ENCODE measurements around the gene PLSCR3. TPM values are rescaled to one million over a fixed set of nuclear protein-coding genes. Genes with fewer than 3 reads are reported as not detected.

Gene PLSCR3
- total RNA-seq, 1 experiment from 2014 or later = 31.5 TPM

DNA sequence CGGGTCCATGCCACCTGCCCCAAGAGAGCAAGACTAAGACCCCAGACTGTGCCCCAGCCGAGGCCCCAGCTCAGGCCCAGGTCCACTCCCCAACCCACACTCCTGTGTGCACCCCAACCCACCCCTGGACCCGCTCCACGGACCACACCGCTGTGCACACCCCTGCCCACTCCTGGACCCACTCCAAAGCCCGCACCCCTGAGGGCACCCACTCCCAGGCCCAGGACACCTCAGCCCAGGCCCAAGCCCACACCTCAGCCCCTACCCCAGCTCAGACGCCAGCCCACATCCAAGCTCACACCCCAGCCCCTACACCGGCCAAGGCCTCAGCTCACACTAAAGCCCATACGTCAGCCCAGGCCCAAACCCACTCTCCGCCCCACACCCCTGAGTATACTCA lies 35.4 kb upstream of the PLSCR3 start:
- no peaks in the 10 kb centered on the region for H3K23me2 ChIP-seq (ENCODE audit: insufficient read length, low read depth, low read length, poor library complexity, severe bottlenecking)
- H3T11ph ChIP-seq (ENCODE audit: low read length) = no peak overlapping the region
- TF ChIP-seq, protein P1, sequence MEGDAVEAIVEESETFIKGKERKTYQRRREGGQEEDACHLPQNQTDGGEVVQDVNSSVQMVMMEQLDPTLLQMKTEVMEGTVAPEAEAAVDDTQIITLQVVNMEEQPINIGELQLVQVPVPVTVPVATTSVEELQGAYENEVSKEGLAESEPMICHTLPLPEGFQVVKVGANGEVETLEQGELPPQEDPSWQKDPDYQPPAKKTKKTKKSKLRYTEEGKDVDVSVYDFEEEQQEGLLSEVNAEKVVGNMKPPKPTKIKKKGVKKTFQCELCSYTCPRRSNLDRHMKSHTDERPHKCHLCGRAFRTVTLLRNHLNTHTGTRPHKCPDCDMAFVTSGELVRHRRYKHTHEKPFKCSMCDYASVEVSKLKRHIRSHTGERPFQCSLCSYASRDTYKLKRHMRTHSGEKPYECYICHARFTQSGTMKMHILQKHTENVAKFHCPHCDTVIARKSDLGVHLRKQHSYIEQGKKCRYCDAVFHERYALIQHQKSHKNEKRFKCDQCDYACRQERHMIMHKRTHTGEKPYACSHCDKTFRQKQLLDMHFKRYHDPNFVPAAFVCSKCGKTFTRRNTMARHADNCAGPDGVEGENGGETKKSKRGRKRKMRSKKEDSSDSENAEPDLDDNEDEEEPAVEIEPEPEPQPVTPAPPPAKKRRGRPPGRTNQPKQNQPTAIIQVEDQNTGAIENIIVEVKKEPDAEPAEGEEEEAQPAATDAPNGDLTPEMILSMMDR (conservative IDR thresholded peaks at IDR 0.05) = no peak
- H2BK120ac ChIP-seq (ENCODE audit: low read depth, low read length, poor library complexity, severe bottlenecking) = no peak overlapping the region
- H3K9ac ChIP-seq (ENCODE audit: extremely low read depth, insufficient read length, low read length) = no peak overlapping the region
- H3K79me1 ChIP-seq (ENCODE audit: insufficient read depth, low read depth, low read length, poor library complexity, severe bottlenecking) = no peaks in the 10 kb centered on the region
- no peaks in the 10 kb centered on the region for H4K20me1 ChIP-seq (ENCODE audit: control insufficient read depth, insufficient read depth, insufficient read length)
- H4K8ac ChIP-seq (replicated peaks; ENCODE audit: insufficient read length, low read depth, low read length) = no peak overlapping the region
- H3K18ac ChIP-seq (ENCODE audit: insufficient read length, low read depth, low read length) = no peak overlapping the region
- H3K4me1 ChIP-seq (ENCODE audit: insufficient read depth, low read length) = no peaks in the 10 kb centered on the region
- Mint-ChIP-seq H3K36me3 (ENCODE audit: insufficient read depth in 1 of 3, low read depth in 3 of 3) (no peaks in the 10 kb centered on the region), H3K27me3 (ENCODE audit: low read depth) (peaks cover 17% of the 10 kb centered on the region), H3K4me1 (no peaks in the 10 kb centered on the region), H3K9me3 (no peaks in the 10 kb centered on the region; a peak in 1 of 5 replicates), H3K27ac (peak overlapping the region in 1 of 3 experiments; percentile 83; a peak in 1 of 7 replicates), H3K4me3 (no peak overlapping the region)
- DNase-seq = no peak
- no peaks in the 10 kb centered on the region for H3K79me2 ChIP-seq (ENCODE audit: insufficient read depth, low read length)
- no peak overlapping the region for H2BK15ac ChIP-seq (ENCODE audit: low read depth, low read length)
- H3K14ac ChIP-seq (ENCODE audit: insufficient read depth, low read length) = no peak overlapping the region; the same call in 1 of the 2 replicates
- H3K56ac ChIP-seq (ENCODE audit: insufficient read length, low read depth, low read length) = no peak overlapping the region
- no peaks in the 10 kb centered on the region for H3K9me3 ChIP-seq (ENCODE audit: control insufficient read depth, low read depth, low read length)
- no CpG with 5 or more reads among the region's 10 CpGs for WGBS (ENCODE audit: extremely low coverage, insufficient read length, low lambda C conversion rate)
- no peaks in the 10 kb centered on the region; the same call in 1 of the 2 replicates for H3K27me3 ChIP-seq (ENCODE audit: insufficient read depth, low read length)
- H3K23ac ChIP-seq (ENCODE audit: insufficient read length, low read depth, low read length) = no peak overlapping the region
- no peak overlapping the region for H2BK20ac ChIP-seq (ENCODE audit: low read depth, low read length, poor library complexity, severe bottlenecking)
- no peak overlapping the region for H4K91ac ChIP-seq (ENCODE audit: insufficient read length, low read depth, low read length)
- no peak overlapping the region for H3K4me2 ChIP-seq (ENCODE audit: insufficient read depth, insufficient read length, low read length)
- H2BK5ac ChIP-seq (ENCODE audit: insufficient read length, low read length) = no peak overlapping the region
- H3K4ac ChIP-seq (ENCODE audit: low read depth, low read length) = no peak overlapping the region
- H2AFZ ChIP-seq (ENCODE audit: low read length) = no peak overlapping the region
- H4K5ac ChIP-seq (ENCODE audit: insufficient read length, low read depth, low read length) = no peak overlapping the region
- no peak overlapping the region for H2AK5ac ChIP-seq (ENCODE audit: insufficient read length, low read length)
- H2BK12ac ChIP-seq (ENCODE audit: insufficient read length, low read depth, low read length) = no peak overlapping the region
- H3K27ac ChIP-seq (ENCODE audit: insufficient read length, low read depth, low read length) = no peak overlapping the region

Data from H9 (cell line).